HepG2 (cell line): ENCODE data around the gene MED20. TPM values are rescaled to one million over a fixed set of nuclear protein-coding genes. Genes with fewer than 3 reads are reported as not detected.

Experiments used
- ATAC-seq: fragments of 200-7000 bp; cut with Tn5 transposase; 3 replicates; pipeline ENCODE4 v1.9.1; 2020; ENCODE audit warnings: mild to moderate bottlenecking, moderate library complexity
- BruUV-seq: library from RNA; stranded (reverse); fragments of 400-500 nt; replicated peaks from 2 replicates; lab custom pipeline; 2021; lab: Mats Ljungman, UMichigan
- CTCF ChIA-PET: fragments of 300-600 bp; formaldehyde crosslinking; extraction: SDS; loops from one replicate; lab custom pipeline; 2021; ENCODE audit warnings: low total read pairs, inconsistent platforms, low intra/inter-chr PET ratio; lab: Yijun Ruan, JAX
- POLR2A ChIA-PET: fragments of 350-600 bp; sonication (Branson Sonifier 250); formaldehyde crosslinking; loops from one replicate; lab custom pipeline; 2020; ENCODE audit warnings: antibody characterized with exemption, inconsistent platforms; lab: Yijun Ruan, JAX
- DNase-seq: peaks from one replicate; pipeline ENCODE4 v3.0.0-alpha.2; 2015; ENCODE audit warnings: low spot score
- FAIRE-seq: peaks from 3 replicates; lab custom pipeline; 2011; peaks lifted over from hg19 to GRCh38; lab: Jason Lieb, UNC
- H2AFZ ChIP-seq: one replicate; pipeline ENCODE4 v1.6.1; 2011; ENCODE audit warnings: low read length, inconsistent platforms
- H3K27ac ChIP-seq: fragments of 300-600 bp; 3 replicates; pipeline ENCODE4 v1.8.0; 2011; ENCODE audit warnings: mixed run types, mild to moderate bottlenecking, mixed read lengths, low read length, inconsistent platforms; ENCODE audit not compliant: insufficient read depth; ENCODE audit errors: extremely low read length
- H3K27me3 ChIP-seq, 2 experiments: fragments of 200-600 bp in 1 of 2; 2 replicates in 1 of 2; 3 replicates in 1 of 2; pipeline versions ENCODE4 v1.6.0 to v1.8.0; 2011; ENCODE audit warnings: low read length in 2 of 2, mild to moderate bottlenecking in 2 of 2, moderate library complexity in 2 of 2, inconsistent platforms in 1 of 2; ENCODE audit not compliant: insufficient read depth in 2 of 2, control insufficient read depth in 1 of 2
- H3K36me3 ChIP-seq, 2 experiments: fragments of 200-600 bp in 1 of 2; replicated peaks in 1 of 2; 2 replicates in 1 of 2; 3 replicates in 1 of 2; pipeline versions ENCODE4 v1.5.1 to v1.8.0; 2011; ENCODE audit warnings: low read length in 2 of 2, inconsistent platforms in 1 of 2; ENCODE audit not compliant: insufficient read depth in 2 of 2, control insufficient read depth in 1 of 2
- H3K4me1 ChIP-seq: 2 replicates; pipeline ENCODE4 v1.5.1; 2012; ENCODE audit warnings: low read length, inconsistent platforms; ENCODE audit not compliant: insufficient read depth
- H3K4me2 ChIP-seq: 2 replicates; pipeline ENCODE4 v1.6.0; 2011; ENCODE audit warnings: low read depth, low read length, inconsistent platforms
- H3K4me3 ChIP-seq, 3 experiments: fragments of 200-600 bp in 1 of 3; sonication (generic), shearing (Covaris generic) in 1 of 3; replicated peaks in 1 of 3; 2 replicates each; pipeline ENCODE4 v1.5.1; 2011 to 2016; ENCODE audit warnings: low read length in 3 of 3, inconsistent platforms in 2 of 3, low read depth in 2 of 3, mild to moderate bottlenecking in 2 of 3, control low read depth in 1 of 3, mixed read lengths in 1 of 3; ENCODE audit not compliant: insufficient read depth in 1 of 3
- H3K79me2 ChIP-seq: one replicate; pipeline ENCODE4 v1.6.1; 2011; ENCODE audit warnings: low read length, inconsistent platforms; ENCODE audit not compliant: insufficient read depth
- H3K9ac ChIP-seq: 2 replicates; pipeline ENCODE4 v1.6.0; 2011; ENCODE audit warnings: mild to moderate bottlenecking, low read depth, low read length, inconsistent platforms; ENCODE audit not compliant: insufficient read depth
- H3K9me3 ChIP-seq: 2 replicates; pipeline ENCODE4 v1.5.1; 2012; ENCODE audit warnings: mild to moderate bottlenecking, low read length
- H4K20me1 ChIP-seq: 2 replicates; pipeline ENCODE4 v1.6.0; 2011; ENCODE audit warnings: inconsistent platforms, mild to moderate bottlenecking, low read length, moderate library complexity; ENCODE audit not compliant: insufficient read depth
- AGO2 ChIP-seq: fragments of 200-400 bp; formaldehyde crosslinking; optimal IDR thresholded peaks from 2 replicates; pipeline ENCODE3; 2017; ENCODE audit warnings: mild to moderate bottlenecking, low read depth, low read length, moderate library complexity
- ATF7 ChIP-seq, 2 experiments: fragments of 450-650 bp in 1 of 2; sonication (generic) in 1 of 2; formaldehyde crosslinking in 1 of 2; IDR thresholded peaks; 2 replicates each; pipeline versions ENCODE4 v1.4.0 to v1.6.1; 2016 to 2020; ENCODE audit warnings: antibody characterized with exemption in 1 of 2, mild to moderate bottlenecking in 1 of 2, missing genetic modification reagents in 1 of 2
- BRCA1 ChIP-seq: sonication (generic); formaldehyde crosslinking; IDR thresholded peaks from 2 replicates; pipeline ENCODE4 v1.4.0; 2020; ENCODE audit warnings: missing genetic modification reagents
- IRF2 ChIP-seq: IDR thresholded peaks from 2 replicates; pipeline ENCODE4 v1.6.1; 2018; ENCODE audit warnings: missing genetic modification reagents, missing compliant biosample characterization
- JDP2 ChIP-seq: sonication (generic); formaldehyde crosslinking; IDR thresholded peaks from 2 replicates; pipeline ENCODE4 v1.8.1; 2022; ENCODE audit warnings: missing genetic modification reagents, borderline replicate concordance
- NFYB ChIP-seq: sonication (generic); formaldehyde crosslinking; IDR thresholded peaks from 2 replicates; pipeline ENCODE4 v1.4.0; 2020; ENCODE audit warnings: missing genetic modification reagents
- SAFB2 ChIP-seq: sonication (generic); formaldehyde crosslinking; IDR thresholded peaks from 2 replicates; pipeline ENCODE4 v1.5.1; 2020; ENCODE audit warnings: missing genetic modification reagents, low read depth, mild to moderate bottlenecking, borderline replicate concordance
- SIX4 ChIP-seq: sonication (generic); formaldehyde crosslinking; IDR thresholded peaks from 2 replicates; pipeline ENCODE4 v1.4.0; 2020; ENCODE audit warnings: missing genetic modification reagents
- SP2 ChIP-seq: sonication (generic); formaldehyde crosslinking; IDR thresholded peaks from 2 replicates; pipeline ENCODE4 v1.5.1; 2020; ENCODE audit warnings: mild to moderate bottlenecking, missing genetic modification reagents
- SRF ChIP-seq: IDR thresholded peaks from 2 replicates; pipeline ENCODE4 v1.6.1; 2011; ENCODE audit warnings: mild to moderate bottlenecking, low read depth, low read length, moderate library complexity
- ZBTB21 ChIP-seq: sonication (generic); formaldehyde crosslinking; IDR thresholded peaks from 2 replicates; pipeline ENCODE4 v1.4.0; 2020; ENCODE audit warnings: missing genetic modification reagents
- ZNF256 ChIP-seq: sonication (generic); formaldehyde crosslinking; conservative IDR thresholded peaks from 2 replicates; pipeline ENCODE4 v1.4.0; 2020; ENCODE audit warnings: missing genetic modification reagents
- ZNF557 ChIP-seq: sonication (generic); formaldehyde crosslinking; IDR thresholded peaks from 2 replicates; pipeline ENCODE4 v1.4.0; 2020; ENCODE audit warnings: missing genetic modification reagents
- ZZZ3 ChIP-seq: sonication (generic); formaldehyde crosslinking; IDR thresholded peaks from 2 replicates; pipeline ENCODE4 v1.4.0; 2020; ENCODE audit warnings: missing genetic modification reagents, mild to moderate bottlenecking, borderline replicate concordance
- WGBS: methylation state at CpG from one replicate; pipeline ENCODE4 v1.1.6; 2017; ENCODE audit warnings: low lambda C conversion rate; 5-methylcytosine and 5-hydroxymethylcytosine counted together
- in situ Hi-C: cut with HindIII; loops from 2 replicates; pipeline ENCODE4 v1.10.0; 2017; ENCODE audit warnings: low pct_unique_long_range_greater_than_20kb; ENCODE audit not compliant: extremely low pct_ligation_motif_present
- intact Hi-C: fragments of 100-400 bp; cut with micrococcal nuclease; formaldehyde crosslinking; loops from one replicate; pipeline ENCODE4 v1.10.0; 2022; ENCODE audit not compliant: unreplicated experiment
- polyA plus RNA-seq, 8 experiments: library from polyadenylated mRNA; depleted of rRNA in 3 of 8; stranded (reverse) in 7 of 8; unstranded in 1 of 8; fragments of >200 nt; fragmentation: Illumina TruSeq in 4 of 8; extraction: Trizol in 4 of 8; gene quantifications; 2 replicates each; pipeline versions ENCODE4 v1.2.1 to v1.2.3, GENCODE V29; 2011 to 2016; ENCODE audit warnings: low read depth in 4 of 8, missing spikeins in 1 of 8, mixed read lengths in 1 of 8; ENCODE audit not compliant: insufficient read depth in 1 of 8
- total RNA-seq, 5 experiments: library from RNA; depleted of rRNA; stranded (reverse); fragments of >200 nt; fragmentation: Illumina TruSeq; extraction: Trizol; gene quantifications; 2 replicates each; pipeline ENCODE4 v1.2.3, GENCODE V29; 2016; ENCODE audit warnings: low read depth in 1 of 5
- TF ChIP-seq, protein P1 (sequence below): sonication (generic); formaldehyde crosslinking; IDR thresholded peaks from 2 replicates; pipeline ENCODE4 v1.4.0; 2020; ENCODE audit warnings: missing genetic modification reagents, low read depth, mild to moderate bottlenecking, borderline replicate concordance
- TF ChIP-seq, protein P2 (sequence below): sonication (generic); formaldehyde crosslinking; IDR thresholded peaks from 2 replicates; pipeline ENCODE4 v1.4.0; 2020; ENCODE audit warnings: missing genetic modification reagents
- TF ChIP-seq, protein P3 (sequence below): sonication (generic); formaldehyde crosslinking; IDR thresholded peaks from 2 replicates; pipeline ENCODE4 v1.4.0; 2020; ENCODE audit warnings: missing genetic modification reagents

MED20 gene
- total and polyA plus RNA-seq, 2 of the 13 experiments (the other 11 are each of a cell fraction or from before 2014, with no cell fraction given): 28.1 to 41.1 TPM

DNA sequence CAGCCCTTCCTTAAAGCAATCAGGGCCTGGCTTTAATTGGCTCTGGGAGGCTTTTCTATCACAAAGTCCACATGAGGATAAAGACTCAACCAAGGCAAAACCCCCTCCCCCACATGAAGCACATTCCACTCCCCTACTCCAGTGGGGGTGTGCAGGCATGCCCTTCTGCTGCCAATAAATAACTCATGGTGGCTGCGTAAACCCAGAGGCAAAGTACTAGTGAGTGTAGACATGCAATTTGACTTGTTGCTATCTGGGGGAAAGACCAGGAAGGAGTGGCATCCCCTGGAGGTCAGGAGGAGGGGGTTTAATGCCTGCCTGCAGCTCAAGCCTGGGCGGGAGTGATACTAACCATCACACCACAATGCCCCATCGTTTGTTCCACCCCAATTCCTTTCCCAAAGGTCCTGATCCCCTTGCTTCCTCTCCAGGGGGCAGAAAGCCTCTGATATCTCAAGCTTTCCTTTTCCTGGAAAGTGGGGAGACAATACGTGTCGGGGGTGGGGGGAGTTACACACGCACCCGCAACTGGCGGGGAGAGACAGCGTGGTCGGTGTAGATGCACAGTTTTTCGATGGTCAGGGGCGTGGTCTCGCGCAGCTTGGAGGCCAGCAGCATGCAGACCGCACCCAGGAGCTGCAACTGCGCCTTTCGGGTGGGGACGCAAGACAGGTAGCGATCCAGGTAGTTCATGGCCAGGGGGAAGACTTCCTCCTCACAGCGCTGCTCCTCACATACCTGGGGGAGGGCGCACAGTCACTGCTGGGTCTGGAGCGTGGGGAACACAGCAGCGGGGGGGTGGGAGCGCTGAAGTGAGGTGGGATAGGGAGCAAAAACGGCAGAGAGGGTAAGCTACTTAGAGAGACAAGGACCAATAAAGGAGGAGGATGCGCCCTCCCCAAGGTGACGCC is 19.2 kb upstream of the MED20 start (continued):
- TF ChIP-seq JDP2 (CRISPR knock-in tag) (no peak), SP2 (CRISPR knock-in tag) (no peak), ZBTB21 (no peak), ZNF256 (CRISPR knock-in tag) (no peak), ZNF557 (no peak), SRF (no peak), AGO2 (no peak)
- TF ChIP-seq, protein P1, sequence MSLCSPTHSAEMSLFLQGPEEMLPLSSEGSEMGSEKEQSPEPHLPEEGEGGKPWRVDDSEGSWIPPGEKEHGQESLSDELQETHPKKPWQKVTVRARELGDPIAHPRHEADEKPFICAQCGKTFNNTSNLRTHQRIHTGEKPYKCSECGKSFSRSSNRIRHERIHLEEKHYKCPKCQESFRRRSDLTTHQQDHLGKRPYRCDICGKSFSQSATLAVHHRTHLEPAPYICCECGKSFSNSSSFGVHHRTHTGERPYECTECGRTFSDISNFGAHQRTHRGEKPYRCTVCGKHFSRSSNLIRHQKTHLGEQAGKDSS (CRISPR knock-in tag): peak; percentile 54; the same call in 1 of the 2 replicates
- TF ChIP-seq, protein P2, sequence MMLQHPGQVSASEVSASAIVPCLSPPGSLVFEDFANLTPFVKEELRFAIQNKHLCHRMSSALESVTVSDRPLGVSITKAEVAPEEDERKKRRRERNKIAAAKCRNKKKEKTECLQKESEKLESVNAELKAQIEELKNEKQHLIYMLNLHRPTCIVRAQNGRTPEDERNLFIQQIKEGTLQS (CRISPR knock-in tag): no peak

DNA sequence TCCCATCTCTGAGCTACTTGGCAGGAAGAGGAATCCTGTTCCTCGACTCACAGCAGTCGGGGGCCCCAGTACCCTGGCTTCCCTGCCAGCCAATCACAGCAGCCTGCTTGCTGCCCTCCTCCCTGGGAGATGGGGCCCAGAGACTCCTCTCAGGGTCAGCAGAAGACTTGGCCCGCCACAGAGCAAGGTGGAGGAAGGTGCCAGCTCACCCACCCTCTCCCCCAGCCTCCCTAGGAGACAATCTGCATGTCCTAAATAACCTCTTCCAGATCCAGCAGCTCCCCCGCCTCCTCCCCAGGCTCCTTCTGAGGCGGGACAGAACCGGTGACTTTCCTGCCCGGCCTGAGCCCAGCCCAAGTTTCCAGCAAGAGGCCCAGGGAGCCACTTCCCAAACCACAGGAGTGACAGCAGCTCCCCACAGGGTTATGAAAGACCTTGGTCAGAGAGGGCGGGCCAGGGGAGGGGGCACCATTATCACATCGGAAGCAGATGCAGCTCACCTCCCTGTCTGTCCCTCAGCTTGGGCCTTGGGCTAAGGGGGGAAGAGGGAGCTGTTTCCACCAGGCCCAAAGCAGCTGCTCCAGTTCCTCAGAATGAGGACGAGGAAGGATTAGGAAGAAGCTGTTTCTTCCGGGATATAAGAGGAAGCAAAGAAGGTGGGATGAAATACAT is 18.4 kb upstream of the MED20 start:
- ATAC-seq: no peak
- Histone ChIP-seq H3K9ac (no peak overlapping the region), H3K9me3 (no peaks in the 10 kb centered on the region), H3K79me2 (no peaks in the 10 kb centered on the region), H3K36me3 (peaks cover 2 to 11% of the 10 kb centered on the region in 2 experiments; a peak in 3 of 5 replicates), H2AFZ (no peak overlapping the region), H3K27me3 (no peaks in the 10 kb centered on the region), H3K27ac (no peak overlapping the region), H3K4me3 (no peak overlapping the region), H3K4me2 (no peak overlapping the region), H3K4me1 (peaks cover 39% of the 10 kb centered on the region), H4K20me1 (peaks cover 7% of the 10 kb centered on the region; the same call in 1 of the 2 replicates)
- CTCF ChIA-PET: interaction anchor here (1.6 kb wide), 1 partner anchor 105 kb away, joined by 5 read pairs; no protein-coding TSS in a partner anchor
- BruUV-seq: no TSS peak
- in situ Hi-C loops: loop anchor here (5.0 kb wide), 1 partner anchor 103 kb away; no protein-coding TSS in a partner anchor
- POLR2A ChIA-PET: interaction anchor here (1.4 kb wide), 1 partner anchor 18 kb away, joined by 5 read pairs; the partner anchor contains the start of genes BYSL and MED20
- no peak for FAIRE-seq
- DNase-seq: no peak
- 72% methylated on average over 11 of the region's 11 CpGs for WGBS
- TF ChIP-seq NFYB (CRISPR knock-in tag): peak; percentile 30; the same call in 1 of the 2 replicates
- no peak for TF ChIP-seq SAFB2 (CRISPR knock-in tag)
- TF ChIP-seq, protein P3, sequence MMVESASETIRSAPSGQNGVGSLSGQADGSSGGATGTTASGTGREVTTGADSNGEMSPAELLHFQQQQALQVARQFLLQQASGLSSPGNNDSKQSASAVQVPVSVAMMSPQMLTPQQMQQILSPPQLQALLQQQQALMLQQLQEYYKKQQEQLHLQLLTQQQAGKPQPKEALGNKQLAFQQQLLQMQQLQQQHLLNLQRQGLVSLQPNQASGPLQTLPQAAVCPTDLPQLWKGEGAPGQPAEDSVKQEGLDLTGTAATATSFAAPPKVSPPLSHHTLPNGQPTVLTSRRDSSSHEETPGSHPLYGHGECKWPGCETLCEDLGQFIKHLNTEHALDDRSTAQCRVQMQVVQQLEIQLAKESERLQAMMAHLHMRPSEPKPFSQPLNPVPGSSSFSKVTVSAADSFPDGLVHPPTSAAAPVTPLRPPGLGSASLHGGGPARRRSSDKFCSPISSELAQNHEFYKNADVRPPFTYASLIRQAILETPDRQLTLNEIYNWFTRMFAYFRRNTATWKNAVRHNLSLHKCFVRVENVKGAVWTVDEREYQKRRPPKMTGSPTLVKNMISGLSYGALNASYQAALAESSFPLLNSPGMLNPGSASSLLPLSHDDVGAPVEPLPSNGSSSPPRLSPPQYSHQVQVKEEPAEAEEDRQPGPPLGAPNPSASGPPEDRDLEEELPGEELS (CRISPR knock-in tag): no peak
- no peak for TF ChIP-seq ATF7 (IDR thresholded peaks at IDR 0.05)
- no peak for TF ChIP-seq ATF7 (CRISPR knock-in tag; IDR thresholded peaks at IDR 0.05)
- no peak for TF ChIP-seq ZZZ3 (CRISPR knock-in tag)
- no peak for TF ChIP-seq IRF2 (CRISPR knock-in tag)
- no peak for TF ChIP-seq SIX4 (CRISPR knock-in tag)
- no peak for TF ChIP-seq BRCA1 (CRISPR knock-in tag)
- intact Hi-C loops: loop anchor here (5.0 kb wide), 1 partner anchor 157 kb away; the partner anchor contains the start of gene PRICKLE4
